ENCODE measurements around the gene HTR4.

DNA sequence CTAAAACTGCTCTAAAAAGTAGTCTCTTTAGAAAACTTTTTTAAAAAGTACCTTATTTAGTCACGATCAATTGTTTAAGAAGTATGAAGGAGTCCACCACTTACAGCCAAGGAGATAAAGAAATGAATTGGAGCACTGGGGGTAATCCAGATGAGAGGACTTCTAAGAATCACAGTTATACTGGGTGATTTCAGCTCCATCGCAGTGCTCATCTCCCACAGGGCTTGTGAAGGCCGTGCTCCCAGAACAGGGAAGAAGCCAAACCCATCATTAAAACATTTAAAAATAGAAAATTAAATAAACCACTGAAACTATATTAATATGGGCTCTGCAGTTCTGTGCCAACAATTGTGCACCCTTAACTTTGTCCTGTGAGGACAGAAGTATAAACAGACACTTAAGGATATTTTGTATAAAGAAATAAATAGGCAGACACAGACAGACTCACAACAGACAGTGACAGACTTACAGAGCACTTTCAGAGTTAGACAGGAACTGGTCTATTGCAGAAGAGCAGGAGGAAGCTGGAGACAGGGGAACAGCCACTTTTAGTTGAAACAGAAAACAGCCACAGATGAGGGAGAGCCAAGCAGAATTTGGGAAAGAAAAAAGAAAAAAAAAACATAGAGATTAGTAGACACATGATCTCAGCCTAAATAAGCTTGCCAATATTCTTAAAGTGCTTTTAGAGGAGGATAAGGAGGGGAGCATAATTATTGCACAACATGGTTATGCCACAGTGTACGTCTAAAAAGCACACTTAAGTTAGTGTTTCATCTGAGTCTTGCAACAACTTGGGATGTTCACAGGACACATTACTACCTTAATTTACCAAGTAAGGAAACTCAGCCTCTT is 188.7 kb downstream of the HTR4 start:
- TF ChIP-seq CTCF (optimal IDR thresholded peaks at IDR 0.05 in 1 of 3, IDR thresholded peaks at IDR 0.05 in 1 of 3, conservative IDR thresholded peaks at IDR 0.05 in 1 of 3; ENCODE audit: extremely low read depth in 1 of 3, insufficient read depth in 2 of 3, low read length in 3 of 3) (no peak), EZH2 (IDR thresholded peaks at IDR 0.05; ENCODE audit: low read length) (no peak)

All from keratinocyte (primary cell).